Measurements from ENCODE around the gene AICDA.
"Not testable (repeated sequence)": the region's sequence is repeated elsewhere in the genome, so short reads cannot be mapped to it uniquely, and the experiment has no call there.

AICDA gene

DNA sequence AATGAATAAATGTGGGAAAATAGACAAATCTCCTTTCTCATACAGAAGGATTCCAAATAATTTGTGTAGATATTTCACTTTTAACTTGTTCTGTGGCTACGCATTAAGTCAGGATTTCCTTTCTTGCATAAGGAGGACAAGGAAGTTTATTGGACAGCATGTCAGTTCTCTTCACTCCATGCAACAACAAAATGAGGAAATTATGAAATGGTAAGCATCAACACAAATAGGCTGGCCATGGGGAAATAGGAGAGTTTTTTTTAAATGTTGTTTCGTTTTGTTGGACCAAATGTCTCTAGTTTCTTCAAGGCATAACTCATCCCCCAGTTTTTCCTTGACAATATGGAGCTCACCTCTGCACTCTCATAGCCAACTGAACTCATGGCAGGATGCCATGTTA, 46.6 kb downstream of the AICDA start:
- not testable (repeated sequence) for H3K4me1 ChIP-seq (ENCODE audit: control insufficient read depth, insufficient read depth, low read length); H3K27me3 ChIP-seq (ENCODE audit: control insufficient read depth, insufficient read depth, low read length); H3K9ac ChIP-seq (ENCODE audit: low read length); H3K4me3 ChIP-seq (ENCODE audit: low read length); H3K27ac ChIP-seq (ENCODE audit: low read depth, low read length); H3K36me3 ChIP-seq (ENCODE audit: control insufficient read depth, insufficient read depth, low read length)

DNA sequence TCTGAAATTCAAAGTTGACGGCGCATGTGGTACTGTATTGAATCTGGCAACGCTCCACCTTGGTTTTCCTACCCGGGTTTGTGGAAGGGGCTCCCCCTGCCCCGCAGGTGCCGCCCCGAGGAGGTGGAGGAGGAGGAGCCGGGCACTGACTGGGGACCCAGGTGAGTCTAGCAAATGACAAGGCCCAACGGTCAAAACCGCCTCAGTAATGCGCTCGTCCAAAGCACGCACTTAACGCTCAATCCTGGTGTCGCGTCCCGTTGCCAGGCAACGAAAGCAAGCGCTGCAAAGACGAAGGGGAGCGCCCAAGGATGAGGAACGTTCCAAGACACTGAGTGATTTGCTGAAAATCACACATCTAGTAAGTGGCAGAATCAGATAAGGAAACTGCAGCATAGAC, 48.0 kb downstream of the AICDA start:
- H3K4me1 ChIP-seq (ENCODE audit: control insufficient read depth, insufficient read depth, low read length) = no peaks in the 10 kb centered on the region
- H3K36me3 ChIP-seq (ENCODE audit: control insufficient read depth, insufficient read depth, low read length) = no peaks in the 10 kb centered on the region
- no peak overlapping the region for H3K4me3 ChIP-seq (ENCODE audit: low read length)
- H3K27me3 ChIP-seq (ENCODE audit: control insufficient read depth, insufficient read depth, low read length) = no peaks in the 10 kb centered on the region
- no peak overlapping the region for H3K9ac ChIP-seq (ENCODE audit: low read length)
- no peak overlapping the region for H3K27ac ChIP-seq (ENCODE audit: low read depth, low read length)

DNA sequence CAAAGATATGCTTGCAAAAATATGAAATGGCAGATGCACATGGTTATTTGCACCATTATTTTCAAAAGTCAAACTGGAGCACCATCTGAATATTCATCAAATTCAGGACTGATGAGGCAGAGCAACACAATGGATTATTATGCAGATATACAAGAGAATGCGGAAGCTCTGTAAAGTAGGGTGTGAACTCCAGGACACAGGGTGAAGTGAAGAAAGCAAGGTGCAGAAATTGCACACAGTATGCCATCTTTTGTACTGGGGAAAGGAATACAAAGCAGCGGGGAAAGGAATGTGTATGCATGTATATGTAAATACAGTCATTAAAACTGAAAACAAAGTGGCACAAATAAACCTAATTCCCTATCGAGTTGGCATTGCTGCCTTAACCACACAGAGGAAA, 49.3 kb downstream of the AICDA start:
- no peaks in the 10 kb centered on the region for H3K4me1 ChIP-seq (ENCODE audit: control insufficient read depth, insufficient read depth, low read length)
- no peaks in the 10 kb centered on the region for H3K27me3 ChIP-seq (ENCODE audit: control insufficient read depth, insufficient read depth, low read length)
- H3K9ac ChIP-seq (ENCODE audit: low read length) = no peak overlapping the region
- no peaks in the 10 kb centered on the region for H3K36me3 ChIP-seq (ENCODE audit: control insufficient read depth, insufficient read depth, low read length)
- H3K27ac ChIP-seq (ENCODE audit: low read depth, low read length) = no peak overlapping the region
- no peak overlapping the region for H3K4me3 ChIP-seq (ENCODE audit: low read length)

DNA sequence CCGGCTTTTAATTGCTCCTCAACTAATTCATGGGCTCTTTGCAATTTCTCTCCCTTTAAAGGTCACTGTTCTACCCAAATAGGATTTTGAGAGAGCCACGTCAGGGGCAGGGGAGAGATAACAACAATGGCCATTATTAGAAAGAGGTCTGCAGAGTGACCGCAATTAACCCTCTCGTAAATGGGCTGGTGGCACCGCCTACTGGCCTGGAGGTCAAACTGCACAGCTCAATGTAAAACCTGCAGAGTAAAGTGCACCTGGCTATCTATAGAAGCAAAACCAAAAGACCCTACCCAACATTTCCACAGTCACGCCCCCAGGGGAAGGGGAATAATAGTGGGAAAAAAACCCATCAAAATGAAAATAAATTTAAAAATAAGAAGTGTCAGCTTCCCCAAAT, 50.3 kb downstream of the AICDA start:
- no peak overlapping the region for H3K27ac ChIP-seq (ENCODE audit: low read depth, low read length)
- no peaks in the 10 kb centered on the region for H3K36me3 ChIP-seq (ENCODE audit: control insufficient read depth, insufficient read depth, low read length)
- no peaks in the 10 kb centered on the region for H3K27me3 ChIP-seq (ENCODE audit: control insufficient read depth, insufficient read depth, low read length)
- H3K4me3 ChIP-seq (ENCODE audit: low read length) = no peak overlapping the region
- H3K4me1 ChIP-seq (ENCODE audit: control insufficient read depth, insufficient read depth, low read length) = no peaks in the 10 kb centered on the region
- no peak overlapping the region for H3K9ac ChIP-seq (ENCODE audit: low read length)

DNA sequence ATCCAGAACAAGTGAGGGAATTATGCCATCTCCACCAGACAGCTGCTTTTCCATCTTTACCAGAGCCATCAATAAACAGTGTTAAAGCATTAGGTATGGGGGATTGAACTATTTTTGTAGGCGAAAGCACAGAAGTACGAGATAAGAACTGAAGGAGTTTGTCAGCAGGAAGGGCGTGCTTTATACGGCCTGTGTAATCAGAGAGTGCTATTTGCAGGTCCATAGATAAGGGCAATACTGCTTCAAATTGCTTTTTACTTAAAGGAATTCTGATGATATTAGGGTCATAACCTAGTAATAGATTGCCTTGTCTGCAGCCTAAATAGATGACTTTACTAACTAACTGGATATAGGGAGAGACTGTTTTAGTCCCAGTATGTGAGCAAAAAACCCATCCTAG, 51.6 kb downstream of the AICDA start:
- no peak overlapping the region for H3K9ac ChIP-seq (ENCODE audit: low read length)
- no peaks in the 10 kb centered on the region for H3K36me3 ChIP-seq (ENCODE audit: control insufficient read depth, insufficient read depth, low read length)
- H3K4me3 ChIP-seq (ENCODE audit: low read length) = no peak overlapping the region
- no peak overlapping the region for H3K27ac ChIP-seq (ENCODE audit: low read depth, low read length)
- no peaks in the 10 kb centered on the region for H3K27me3 ChIP-seq (ENCODE audit: control insufficient read depth, insufficient read depth, low read length)
- no peaks in the 10 kb centered on the region for H3K4me1 ChIP-seq (ENCODE audit: control insufficient read depth, insufficient read depth, low read length)

DNA sequence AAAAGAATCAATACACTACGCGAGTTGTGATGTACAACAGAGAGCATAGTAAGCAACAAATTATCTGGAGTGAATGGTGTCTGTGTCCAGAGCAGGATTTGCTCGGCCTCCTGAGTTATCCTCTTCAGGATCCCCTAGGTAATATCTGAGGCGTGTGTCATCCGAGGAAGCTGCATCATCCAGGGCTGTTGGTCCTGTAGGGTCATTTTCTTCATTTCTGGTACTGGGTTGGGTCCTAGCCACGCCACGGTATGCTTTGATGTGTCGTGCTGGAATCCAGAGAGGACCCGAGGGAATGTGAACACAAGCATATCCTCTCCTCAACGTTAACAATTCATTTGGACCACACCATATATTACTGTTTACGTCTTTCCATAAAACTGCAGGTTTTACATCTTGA, 53.0 kb downstream of the AICDA start:
- no peak overlapping the region for H3K9ac ChIP-seq (ENCODE audit: low read length)

DNA sequence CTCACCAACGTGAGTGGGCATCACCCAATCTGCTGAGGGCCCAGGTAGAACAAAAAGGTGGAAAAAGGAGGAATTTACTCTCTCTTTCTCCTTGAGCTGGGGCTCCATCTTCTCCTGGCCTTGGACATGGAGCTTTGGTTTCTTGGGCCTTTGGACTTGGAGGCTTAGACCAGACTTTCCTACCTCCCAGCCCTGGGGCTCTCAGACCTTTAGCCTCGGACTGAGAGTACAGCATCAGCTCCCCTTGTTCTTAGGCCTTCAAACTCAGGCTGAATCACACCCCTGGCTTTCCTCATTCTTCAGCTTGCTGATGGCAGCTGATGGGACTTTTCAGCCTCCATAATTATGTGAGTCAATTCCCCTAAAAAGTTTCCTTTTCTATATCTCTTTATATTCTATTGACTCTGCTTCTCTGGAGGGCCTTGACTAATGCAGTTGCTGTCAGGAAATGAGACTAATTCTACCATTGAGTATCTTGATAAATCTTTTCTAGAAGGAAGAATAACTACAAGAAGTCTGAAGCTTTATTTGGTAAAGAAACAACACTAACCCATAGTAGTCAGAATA, 56.0 kb downstream of the AICDA start:
- Histone ChIP-seq H3K27ac (ENCODE audit: low read depth, low read length) (no peak overlapping the region), H3K4me1 (ENCODE audit: control insufficient read depth, insufficient read depth, low read length) (no peaks in the 10 kb centered on the region), H3K27me3 (ENCODE audit: control insufficient read depth, insufficient read depth, low read length) (no peaks in the 10 kb centered on the region), H3K36me3 (ENCODE audit: control insufficient read depth, insufficient read depth, low read length) (no peaks in the 10 kb centered on the region), H3K9ac (ENCODE audit: low read length) (no peak overlapping the region), H3K4me3 (ENCODE audit: low read length) (no peak overlapping the region)

More for the DNA sequence above, 53.0 kb downstream of the AICDA start:
- Histone ChIP-seq H3K4me3 (ENCODE audit: low read length) (no peak overlapping the region), H3K4me1 (ENCODE audit: control insufficient read depth, insufficient read depth, low read length) (no peaks in the 10 kb centered on the region), H3K36me3 (ENCODE audit: control insufficient read depth, insufficient read depth, low read length) (no peaks in the 10 kb centered on the region), H3K27me3 (ENCODE audit: control insufficient read depth, insufficient read depth, low read length) (no peaks in the 10 kb centered on the region), H3K27ac (ENCODE audit: low read depth, low read length) (no peak overlapping the region)

DNA sequence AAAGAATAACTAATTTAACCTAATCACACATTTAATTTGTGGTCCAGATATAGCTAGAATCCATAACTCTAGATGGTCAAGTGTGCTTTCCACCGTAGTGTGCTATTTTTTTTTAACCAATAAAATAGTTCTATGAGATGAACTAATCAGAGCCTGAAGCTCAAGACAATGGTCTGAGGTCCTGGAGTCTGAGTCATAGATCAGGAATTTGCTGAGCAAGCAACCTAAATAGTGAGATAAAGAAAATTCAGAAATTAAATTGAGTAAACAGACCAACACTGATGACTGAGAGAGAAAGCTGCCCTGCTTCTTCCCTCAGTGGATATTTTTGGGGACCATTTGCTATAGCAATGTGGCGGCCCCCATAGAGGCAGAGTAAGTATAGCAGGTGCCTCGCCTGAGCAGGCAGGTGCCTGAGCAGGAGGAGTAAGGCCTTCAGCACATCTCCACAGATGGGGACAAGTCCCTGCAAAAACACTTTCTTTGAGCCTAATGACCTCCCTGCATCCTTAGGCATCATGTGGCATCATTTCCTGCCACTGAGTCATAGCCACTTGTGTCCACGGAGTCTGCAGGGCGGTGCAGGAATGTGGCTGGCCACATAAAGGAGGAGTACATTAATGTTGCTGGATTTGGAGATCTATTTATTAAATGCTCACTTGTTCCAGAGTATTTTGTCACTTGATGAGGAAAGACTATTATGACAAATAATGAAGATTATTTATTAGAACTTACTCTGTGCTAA, 58.0 kb downstream of the AICDA start:
- no peak overlapping the region for H3K9ac ChIP-seq (ENCODE audit: low read length)
- H3K27me3 ChIP-seq (ENCODE audit: control insufficient read depth, insufficient read depth, low read length) = no peaks in the 10 kb centered on the region
- no peak overlapping the region for H3K4me3 ChIP-seq (ENCODE audit: low read length)
- no peak overlapping the region for H3K27ac ChIP-seq (ENCODE audit: low read depth, low read length)
- H3K4me1 ChIP-seq (ENCODE audit: control insufficient read depth, insufficient read depth, low read length) = no peaks in the 10 kb centered on the region
- H3K36me3 ChIP-seq (ENCODE audit: control insufficient read depth, insufficient read depth, low read length) = no peaks in the 10 kb centered on the region

DNA sequence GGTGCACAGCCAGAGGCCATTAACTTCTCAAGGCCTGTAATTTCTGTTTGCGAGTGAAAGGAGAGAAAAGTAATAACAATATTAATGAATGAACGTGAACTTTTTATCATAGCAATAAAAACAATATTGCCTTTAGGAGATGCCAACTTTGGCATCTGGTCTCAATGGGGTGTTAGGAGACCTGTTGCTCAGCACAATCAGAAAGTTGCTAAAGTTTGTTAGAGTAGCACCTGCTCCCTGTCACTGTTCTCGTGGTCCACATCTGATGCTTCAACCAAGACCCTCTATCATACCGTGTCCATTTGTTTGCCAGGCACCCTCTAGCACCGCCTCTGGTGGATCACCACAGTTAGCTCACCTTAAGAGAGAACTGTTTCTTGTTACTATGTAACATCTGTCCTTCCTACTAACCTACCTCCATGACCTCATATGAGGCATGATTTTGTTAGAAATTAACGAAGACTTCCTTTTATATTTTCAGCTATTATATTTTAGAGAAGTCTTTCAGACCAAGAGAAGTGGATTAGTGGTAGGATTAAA, 59.5 kb downstream of the AICDA start:
- Histone ChIP-seq H3K27me3 (ENCODE audit: control insufficient read depth, insufficient read depth, low read length) (no peaks in the 10 kb centered on the region), H3K36me3 (ENCODE audit: control insufficient read depth, insufficient read depth, low read length) (no peaks in the 10 kb centered on the region), H3K4me1 (ENCODE audit: control insufficient read depth, insufficient read depth, low read length) (no peaks in the 10 kb centered on the region), H3K9ac (ENCODE audit: low read length) (no peak overlapping the region), H3K27ac (ENCODE audit: low read depth, low read length) (no peak overlapping the region), H3K4me3 (ENCODE audit: low read length) (no peak overlapping the region)
